IMR-90 (cell line): Measurements from ENCODE around the gene PARD3.

Experiments
- CHD1 ChIP-seq: IDR thresholded peaks from 2 replicates; pipeline ENCODE4 v1.6.1; 2012; ENCODE audit warnings: low read depth, low read length, improper control_type of control experiment
- CTCF ChIP-seq: conservative IDR thresholded peaks from 2 replicates; pipeline ENCODE4 v1.5.1; 2012; ENCODE audit warnings: mild to moderate bottlenecking, low read depth, low read length, improper control_type of control experiment
- MAZ ChIP-seq: IDR thresholded peaks from 2 replicates; pipeline ENCODE4 v1.6.1; 2012; ENCODE audit warnings: low read depth, mild to moderate bottlenecking, low read length, improper control_type of control experiment, moderate library complexity, borderline replicate concordance
- POLR2A ChIP-seq: IDR thresholded peaks from 2 replicates; pipeline ENCODE4 v1.6.1; 2012; ENCODE audit warnings: mild to moderate bottlenecking, low read depth, low read length
- RAD21 ChIP-seq: IDR thresholded peaks from 2 replicates; pipeline ENCODE4 v1.6.1; 2012; ENCODE audit warnings: low read length, improper control_type of control experiment
- RCOR1 ChIP-seq: IDR thresholded peaks from 2 replicates; pipeline ENCODE4 v1.6.1; 2012; ENCODE audit warnings: mild to moderate bottlenecking, low read length, improper control_type of control experiment; ENCODE audit not compliant: insufficient replicate concordance

- TF ChIP-seq POLR2A: no peak
- no peak for TF ChIP-seq MAZ
- no peak for TF ChIP-seq CTCF
- no peak for TF ChIP-seq CHD1
- TF ChIP-seq RCOR1: no peak
- TF ChIP-seq RAD21: no peak
Observed at GRCh38 chr10:34339816-34340553, 475.1 kb downstream of the PARD3 start.
